ENCODE results near the gene RLIM.

The RLIM gene

DNA sequence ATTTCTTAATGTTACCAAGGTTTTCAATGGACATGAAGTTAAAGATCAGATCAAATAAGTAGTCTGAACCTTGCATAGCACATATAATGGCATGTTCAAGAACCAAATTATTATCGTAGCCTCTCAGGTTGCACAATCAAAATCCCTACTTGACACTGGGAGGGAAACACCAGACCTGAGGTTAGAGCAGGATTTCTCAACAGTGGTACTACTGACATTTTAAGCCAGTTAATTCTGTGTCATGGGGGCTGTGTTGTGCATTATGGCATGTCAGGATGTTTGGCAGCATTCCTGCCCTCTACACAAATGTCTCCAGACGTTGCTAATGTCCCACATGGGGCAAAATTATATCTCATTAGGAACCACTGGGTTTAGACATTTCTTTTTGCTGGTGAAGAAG lies 20.8 kb downstream of the RLIM start:
- TF ChIP-seq Cebpa-rat (IDR thresholded peaks at IDR 0.05): no peak
- peaks cover 58% of the 10 kb centered on the region for H3K36me3 ChIP-seq
- no peak overlapping the region for H3K4me2 ChIP-seq
- H3K27ac ChIP-seq: no peak overlapping the region
- no peaks in the 10 kb centered on the region for H3K9me3 ChIP-seq
- no peak overlapping the region for H3K9ac ChIP-seq
- no peak overlapping the region for H3K4me3 ChIP-seq
- H3K27me3 ChIP-seq: peaks cover 87% of the 10 kb centered on the region
- peaks cover 88% of the 10 kb centered on the region for H4K20me1 ChIP-seq
- H3K4me1 ChIP-seq: no peaks in the 10 kb centered on the region

DNA sequence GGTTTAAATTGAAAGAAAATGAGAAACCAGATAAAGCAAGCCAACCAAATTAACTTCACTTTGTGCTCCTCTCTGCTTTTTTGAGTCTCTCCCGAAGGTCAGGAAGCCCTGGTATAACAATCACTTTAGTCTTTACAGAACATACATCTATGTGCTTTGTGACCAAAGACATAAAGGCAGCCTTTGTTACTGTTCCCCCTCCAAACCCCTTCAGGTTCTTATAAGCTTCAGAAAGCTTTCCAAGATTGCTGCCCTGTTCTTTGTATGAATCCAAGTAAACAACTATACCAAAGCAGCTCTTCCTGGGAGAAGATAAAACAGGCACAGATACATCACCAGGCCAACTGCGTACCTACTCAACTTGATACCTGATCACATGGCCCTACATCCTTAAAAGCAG lies 28.7 kb downstream of the RLIM start:
- peaks cover 82% of the 10 kb centered on the region for H4K20me1 ChIP-seq
- H3K27ac ChIP-seq: no peak overlapping the region
- peaks cover 82% of the 10 kb centered on the region for H3K27me3 ChIP-seq
- H3K9me3 ChIP-seq: no peaks in the 10 kb centered on the region
- peaks cover 19% of the 10 kb centered on the region for H3K36me3 ChIP-seq
- no peaks in the 10 kb centered on the region for H3K4me1 ChIP-seq
- H3K4me3 ChIP-seq: no peak overlapping the region
- H3K9ac ChIP-seq: no peak overlapping the region
- H3K4me2 ChIP-seq: no peak overlapping the region
- no peak for TF ChIP-seq Cebpa-rat (IDR thresholded peaks at IDR 0.05)

DNA sequence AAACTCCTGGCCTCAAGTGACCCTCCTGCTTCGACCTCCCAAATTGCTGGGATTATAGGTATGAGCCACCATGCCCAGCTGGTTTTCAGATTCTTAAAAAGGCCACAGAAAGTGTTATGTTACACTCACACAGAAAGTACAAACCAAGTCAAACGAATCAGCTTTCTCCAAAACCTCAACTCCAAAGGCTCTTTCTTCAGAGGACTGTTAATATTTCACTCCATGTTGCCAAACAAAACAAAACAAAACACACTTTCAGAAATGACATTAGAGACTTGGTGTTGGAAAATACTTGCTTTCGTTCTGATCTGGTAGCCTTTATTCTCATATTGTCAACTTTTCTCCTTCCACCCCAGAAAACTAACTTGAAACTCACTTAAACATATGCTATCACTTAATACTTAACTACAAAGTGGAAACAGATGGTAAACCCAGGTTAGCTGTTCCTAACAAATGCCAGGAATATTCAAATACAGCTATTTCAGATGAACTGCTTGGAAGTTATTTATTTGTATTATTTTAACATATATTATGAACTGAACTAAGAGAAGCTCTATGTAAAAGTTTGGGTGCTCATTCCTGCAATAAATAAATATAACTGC lies 34.7 kb downstream of the RLIM start:
- H3K4me3 ChIP-seq: no peak overlapping the region
- H3K9ac ChIP-seq: no peak overlapping the region
- no peak for TF ChIP-seq Cebpa-rat (IDR thresholded peaks at IDR 0.05)
- H4K20me1 ChIP-seq: peaks cover 52% of the 10 kb centered on the region
- no peaks in the 10 kb centered on the region for H3K9me3 ChIP-seq
- H3K27ac ChIP-seq: no peak overlapping the region
- 0 out of 2 replicates have a peak, but pooled peaks cover 9% of the 10 kb centered on the region for H3K36me3 ChIP-seq
- no peak overlapping the region for H3K4me2 ChIP-seq
- H3K4me1 ChIP-seq: no peaks in the 10 kb centered on the region
- H3K27me3 ChIP-seq: peaks cover 78% of the 10 kb centered on the region

DNA sequence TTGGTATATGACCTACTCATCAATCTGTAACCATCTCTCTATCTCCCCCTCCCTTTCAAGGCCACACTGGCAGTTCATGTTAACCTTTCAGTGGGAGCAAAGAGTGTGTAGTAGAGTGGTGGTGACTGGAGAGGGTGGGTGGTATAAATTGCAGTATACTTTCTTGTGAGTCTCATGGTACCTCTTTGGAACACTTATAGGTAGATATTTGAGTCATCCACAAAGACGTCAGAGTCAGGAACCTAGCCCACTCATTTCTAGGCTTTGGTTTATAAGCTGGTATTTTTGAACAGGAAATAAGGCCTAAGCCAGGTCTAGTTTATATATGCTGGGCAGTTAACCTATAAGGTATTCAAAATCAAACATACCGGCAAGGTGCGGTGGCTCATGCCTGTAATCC lies 36.3 kb downstream of the RLIM start:
- Histone ChIP-seq H3K27ac (no peak overlapping the region), H3K9me3 (no peaks in the 10 kb centered on the region), H3K36me3 (0 out of 2 replicates have a peak, but pooled peaks cover 6% of the 10 kb centered on the region), H3K4me2 (no peak overlapping the region), H3K4me3 (no peak overlapping the region), H3K27me3 (peaks cover 76% of the 10 kb centered on the region), H4K20me1 (peaks cover 39% of the 10 kb centered on the region; the same call in 1 of the 2 replicates), H3K9ac (no peak overlapping the region), H3K4me1 (no peaks in the 10 kb centered on the region)
- TF ChIP-seq Cebpa-rat (IDR thresholded peaks at IDR 0.05): no peak

DNA sequence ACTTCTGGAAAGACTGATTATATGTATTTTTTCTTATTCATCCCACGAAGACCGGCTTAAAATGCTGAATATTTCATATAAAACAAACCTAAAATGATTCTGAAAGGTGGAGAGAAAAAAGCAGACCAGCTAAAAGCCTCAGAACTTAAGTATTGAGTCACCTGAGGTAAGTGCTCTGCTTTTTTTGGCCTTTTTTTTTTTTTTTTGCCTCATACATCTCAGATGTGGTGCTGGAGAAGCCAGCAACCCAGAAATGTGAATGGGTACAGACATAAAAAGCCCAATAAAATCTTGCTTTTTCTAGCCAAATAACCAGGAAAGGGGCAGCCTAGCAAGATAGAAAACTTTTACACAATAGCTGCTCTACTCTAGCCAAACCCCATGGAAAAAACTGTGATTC lies 57.0 kb downstream of the RLIM start:
- Histone ChIP-seq H3K36me3 (no peaks in the 10 kb centered on the region), H3K4me1 (no peaks in the 10 kb centered on the region), H3K4me2 (no peak overlapping the region), H3K4me3 (no peak overlapping the region), H4K20me1 (no peaks in the 10 kb centered on the region), H3K9ac (no peak overlapping the region), H3K27ac (no peak overlapping the region), H3K27me3 (peaks cover 51% of the 10 kb centered on the region), H3K9me3 (no peaks in the 10 kb centered on the region)
- TF ChIP-seq Cebpa-rat (IDR thresholded peaks at IDR 0.05): no peak

DNA sequence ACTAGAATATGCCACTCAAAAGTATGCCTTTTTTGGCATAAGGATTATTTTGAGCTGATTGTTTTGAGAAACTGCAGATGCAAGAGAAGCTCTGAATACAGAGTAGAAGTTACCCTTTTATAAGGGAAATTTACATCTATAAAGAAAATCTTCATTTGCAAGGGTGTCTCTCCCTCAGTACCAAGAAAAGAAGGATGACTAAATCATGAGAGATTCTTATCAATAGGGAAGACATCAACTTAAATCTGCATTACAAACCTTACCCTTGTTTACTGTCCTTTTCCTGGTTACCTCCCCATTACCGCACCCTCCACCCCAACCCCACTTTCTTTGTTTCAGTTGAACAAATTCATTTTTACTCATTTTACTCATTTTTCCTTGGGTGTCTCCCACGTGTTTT lies 62.5 kb downstream of the RLIM start:
- H4K20me1 ChIP-seq: no peaks in the 10 kb centered on the region
- no peak overlapping the region for H3K27ac ChIP-seq
- H3K36me3 ChIP-seq: no peaks in the 10 kb centered on the region
- no peak for TF ChIP-seq Cebpa-rat (IDR thresholded peaks at IDR 0.05)
- no peaks in the 10 kb centered on the region for H3K9me3 ChIP-seq
- no peak overlapping the region for H3K4me3 ChIP-seq
- no peak overlapping the region for H3K4me2 ChIP-seq
- H3K4me1 ChIP-seq: no peaks in the 10 kb centered on the region
- H3K27me3 ChIP-seq: peaks cover 19% of the 10 kb centered on the region
- H3K9ac ChIP-seq: no peak overlapping the region

DNA sequence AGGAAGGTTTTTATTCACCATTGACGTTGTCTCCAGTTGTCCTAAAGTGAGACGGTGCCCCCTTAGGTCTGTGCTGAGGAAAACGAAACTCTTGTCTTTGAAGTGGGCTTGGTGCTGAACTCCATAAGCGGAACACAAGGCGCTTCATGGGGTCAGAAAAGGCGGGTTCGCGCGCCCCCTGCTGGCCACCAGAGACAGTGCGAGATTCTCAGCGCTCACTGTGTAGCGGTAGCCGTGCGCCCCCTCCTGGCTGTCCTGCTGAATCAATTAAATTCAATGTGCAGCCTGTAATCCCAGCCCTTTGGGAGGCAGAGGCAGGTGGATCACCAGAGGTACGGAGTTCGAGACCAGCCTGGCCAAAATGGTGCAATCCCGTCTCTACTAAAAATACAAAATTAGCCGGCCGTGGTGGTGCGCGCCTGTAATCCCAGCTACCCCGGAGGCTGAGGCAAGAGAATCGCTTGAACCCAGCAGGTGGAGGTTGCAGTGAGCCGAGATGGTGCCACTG lies 64.1 kb downstream of the RLIM start:
- no peak overlapping the region for H3K27ac ChIP-seq

DNA sequence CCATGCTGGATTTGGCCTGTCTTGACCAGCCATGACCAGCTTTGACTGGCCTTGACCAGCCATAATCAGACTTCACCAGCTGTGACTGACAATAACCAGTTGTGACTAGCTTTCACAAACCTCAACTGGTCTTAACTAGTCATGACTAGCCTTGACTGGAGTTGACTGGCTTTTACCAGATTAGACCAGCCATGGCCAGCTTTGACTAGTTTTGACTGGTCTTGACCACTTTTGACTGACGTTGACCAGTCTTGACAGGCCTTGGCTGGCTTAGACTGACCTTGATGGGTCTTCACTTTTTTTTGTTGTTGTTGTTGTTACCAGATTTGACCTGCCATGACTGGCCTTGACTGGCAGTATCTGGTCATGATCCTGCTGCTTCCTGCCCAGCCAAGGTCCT lies 67.4 kb downstream of the RLIM start:
- H3K27me3 ChIP-seq: peaks cover 15% of the 10 kb centered on the region
- no peak overlapping the region for H3K9ac ChIP-seq
- H3K27ac ChIP-seq: no peak overlapping the region
- no peak overlapping the region for H3K4me2 ChIP-seq
- no peaks in the 10 kb centered on the region for H4K20me1 ChIP-seq
- no peak overlapping the region for H3K4me3 ChIP-seq
- TF ChIP-seq Cebpa-rat (IDR thresholded peaks at IDR 0.05): no peak
- no peaks in the 10 kb centered on the region for H3K36me3 ChIP-seq
- H3K9me3 ChIP-seq: no peaks in the 10 kb centered on the region
- H3K4me1 ChIP-seq: no peaks in the 10 kb centered on the region

More for the DNA sequence above, 64.1 kb downstream of the RLIM start:
- no peak overlapping the region for H3K4me3 ChIP-seq
- no peaks in the 10 kb centered on the region for H3K9me3 ChIP-seq
- no peaks in the 10 kb centered on the region for H3K4me1 ChIP-seq
- H3K4me2 ChIP-seq: peak overlapping the region; percentile 27
- peaks cover 3% of the 10 kb centered on the region; the same call in 1 of the 2 replicates for H3K27me3 ChIP-seq
- H3K9ac ChIP-seq: no peak overlapping the region
- H4K20me1 ChIP-seq: no peaks in the 10 kb centered on the region
- no peaks in the 10 kb centered on the region for H3K36me3 ChIP-seq
- TF ChIP-seq Cebpa-rat (IDR thresholded peaks at IDR 0.05): no peak

DNA sequence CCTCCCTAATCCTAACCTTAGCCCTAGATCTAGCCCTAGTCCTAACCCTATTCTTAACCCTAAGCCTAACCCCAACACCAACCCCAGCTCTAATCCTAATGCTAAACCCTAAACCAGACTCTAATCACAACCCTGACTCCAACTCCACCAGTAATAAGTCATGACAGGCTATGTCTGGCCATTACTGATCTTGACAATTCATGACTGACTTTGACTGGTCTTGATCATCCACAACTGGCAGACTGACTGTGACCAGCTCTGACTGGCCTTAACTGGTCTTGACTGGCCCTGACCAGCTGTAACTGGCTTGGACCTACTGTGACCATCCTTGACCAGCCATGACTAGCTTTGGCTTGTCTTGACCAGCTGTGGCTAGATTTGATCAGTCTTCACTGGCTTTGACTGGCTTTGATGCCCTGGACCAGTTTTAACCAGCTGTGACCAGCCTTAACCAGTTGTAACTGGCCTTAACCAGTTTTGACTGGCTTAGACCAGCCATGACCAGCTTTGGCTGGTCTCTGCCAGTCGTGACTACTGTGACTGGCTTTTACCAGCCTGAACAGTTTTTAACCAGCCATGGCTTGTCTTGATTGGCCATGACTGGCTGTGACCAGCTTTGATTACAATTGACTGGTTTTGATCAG lies 68.4 kb downstream of the RLIM start:
- Histone ChIP-seq H3K36me3 (no peaks in the 10 kb centered on the region), H3K4me2 (no peak overlapping the region), H3K9me3 (no peaks in the 10 kb centered on the region), H3K9ac (no peak overlapping the region), H3K4me1 (no peaks in the 10 kb centered on the region), H3K27ac (no peak overlapping the region), H3K4me3 (no peak overlapping the region), H3K27me3 (peaks cover 23% of the 10 kb centered on the region), H4K20me1 (no peaks in the 10 kb centered on the region)
- TF ChIP-seq Cebpa-rat (IDR thresholded peaks at IDR 0.05): no peak

DNA sequence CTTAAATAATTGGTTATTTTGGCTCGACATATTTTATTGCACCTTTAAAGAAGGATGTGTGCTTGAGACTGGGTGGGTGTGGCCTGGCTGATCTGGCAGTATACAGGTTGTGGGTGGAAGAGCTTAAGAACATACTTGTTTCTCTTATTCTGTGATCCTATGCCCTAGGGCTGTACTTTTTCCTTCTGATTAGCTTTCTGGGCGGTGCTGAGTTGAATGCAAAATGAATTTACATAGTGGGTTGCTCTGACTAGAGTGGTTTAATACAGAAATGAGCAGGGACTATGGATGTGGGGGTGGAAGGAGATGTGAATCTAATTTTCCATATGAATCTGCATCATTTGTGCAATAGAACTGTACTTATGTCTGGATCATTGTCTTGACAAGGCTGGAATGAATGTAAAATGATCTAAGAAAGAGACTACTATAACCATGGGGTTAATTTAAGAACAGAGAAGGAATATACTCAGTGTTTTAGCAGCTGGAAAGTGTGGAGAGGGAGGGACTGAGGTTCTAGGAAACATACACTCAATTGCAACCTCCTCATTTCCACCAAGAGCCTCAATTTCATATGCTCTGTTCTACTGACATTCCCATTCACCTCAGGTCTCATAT lies 73.7 kb downstream of the RLIM start:
- H3K27ac ChIP-seq: no peak overlapping the region
- no peaks in the 10 kb centered on the region for H3K36me3 ChIP-seq
- H4K20me1 ChIP-seq: no peaks in the 10 kb centered on the region; the same call in 1 of the 2 replicates
- 0 out of 2 replicates have a peak, but pooled peaks cover 4% of the 10 kb centered on the region for H3K9me3 ChIP-seq
- H3K4me2 ChIP-seq: no peak overlapping the region
- H3K9ac ChIP-seq: no peak overlapping the region
- no peak for TF ChIP-seq Cebpa-rat (IDR thresholded peaks at IDR 0.05)
- peaks cover 74% of the 10 kb centered on the region for H3K27me3 ChIP-seq
- H3K4me1 ChIP-seq: peaks cover 15% of the 10 kb centered on the region
- H3K4me3 ChIP-seq: no peak overlapping the region
